HUES48 (cell line): ENCODE measurements around the gene MSH3.
"Not testable (repeated sequence)": the region's sequence is repeated elsewhere in the genome, so short reads cannot be mapped to it uniquely, and the experiment has no call there.

Experiments
- H3K27ac ChIP-seq: one replicate; pipeline ENCODE4 v1.7.0; 2013; ENCODE audit warnings: low read depth, low read length, inconsistent platforms
- H3K27me3 ChIP-seq: 2 replicates; pipeline ENCODE4 v1.6.1; 2013; ENCODE audit warnings: mild to moderate bottlenecking, low read length; ENCODE audit not compliant: control insufficient read depth, insufficient read depth
- H3K36me3 ChIP-seq: 2 replicates; pipeline ENCODE4 v1.6.1; 2013; ENCODE audit warnings: low read length; ENCODE audit not compliant: control insufficient read depth, insufficient read depth
- H3K4me1 ChIP-seq: 2 replicates; pipeline ENCODE4 v1.6.1; 2013; ENCODE audit warnings: mild to moderate bottlenecking, low read length; ENCODE audit not compliant: control insufficient read depth, insufficient read depth
- H3K4me3 ChIP-seq: 2 replicates; pipeline ENCODE4 v1.5.1; 2013; ENCODE audit warnings: mild to moderate bottlenecking, low read depth, low read length
- H3K9ac ChIP-seq: 2 replicates; pipeline ENCODE4 v1.6.1; 2013; ENCODE audit warnings: mild to moderate bottlenecking, low read depth, low read length, moderate library complexity
- H3K9me3 ChIP-seq: 2 replicates; pipeline ENCODE4 v1.6.1; 2013; ENCODE audit warnings: low read length; ENCODE audit not compliant: control insufficient read depth, insufficient read depth

Gene MSH3

DNA sequence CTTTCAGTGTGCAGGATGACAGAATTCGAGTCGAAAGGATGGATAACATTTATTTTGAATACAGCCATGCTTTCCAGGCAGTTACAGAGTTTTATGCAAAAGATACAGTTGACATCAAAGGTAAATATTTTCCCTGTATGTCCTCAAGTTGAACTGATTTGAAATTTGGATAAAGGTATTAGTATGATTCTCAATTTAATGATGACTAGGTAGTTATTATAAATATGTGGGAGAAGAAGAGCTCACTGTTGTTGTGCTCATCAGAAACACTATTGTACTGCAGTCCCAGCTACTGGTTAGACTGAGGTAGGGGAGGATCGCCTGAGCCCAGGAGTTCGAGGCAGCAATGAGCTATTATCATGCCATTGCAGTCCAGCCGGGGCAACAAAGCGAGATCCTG is 71.0 kb downstream of the MSH3 start:
- H3K4me3 ChIP-seq = no peak overlapping the region
- no peak overlapping the region for H3K27ac ChIP-seq
- H3K9ac ChIP-seq = no peak overlapping the region
- peaks cover 3% of the 10 kb centered on the region; the same call in 1 of the 2 replicates for H3K9me3 ChIP-seq
- no peaks in the 10 kb centered on the region for H3K27me3 ChIP-seq
- H3K36me3 ChIP-seq = peaks cover 37% of the 10 kb centered on the region
- H3K4me1 ChIP-seq = no peaks in the 10 kb centered on the region

DNA sequence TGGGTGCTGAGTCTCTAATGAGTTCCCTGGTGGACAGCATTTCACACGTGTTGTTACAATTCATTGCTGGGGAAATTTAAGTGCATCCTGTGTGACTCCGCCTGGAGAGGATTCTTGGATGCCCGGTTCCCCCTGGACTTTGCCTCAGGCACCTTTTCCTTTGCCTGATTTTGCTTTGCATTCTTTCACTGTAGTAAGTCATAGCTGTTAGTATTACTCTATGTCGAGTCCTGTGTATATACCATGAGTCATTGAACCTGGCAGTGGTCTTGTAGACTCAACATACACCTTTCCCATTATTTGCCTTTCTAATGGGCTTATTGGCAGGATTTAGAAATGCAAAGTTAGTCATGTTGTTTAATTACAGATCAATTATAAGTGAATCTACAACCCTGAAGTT is 82.3 kb downstream of the MSH3 start:
- no peak overlapping the region for H3K27ac ChIP-seq
- no peak overlapping the region for H3K4me3 ChIP-seq
- H3K9ac ChIP-seq = no peak overlapping the region
- H3K9me3 ChIP-seq = no peaks in the 10 kb centered on the region
- no peaks in the 10 kb centered on the region for H3K27me3 ChIP-seq
- peaks cover 5% of the 10 kb centered on the region; the same call in 1 of the 2 replicates for H3K4me1 ChIP-seq
- H3K36me3 ChIP-seq = 0 out of 2 replicates have a peak, but pooled peaks cover 6% of the 10 kb centered on the region

DNA sequence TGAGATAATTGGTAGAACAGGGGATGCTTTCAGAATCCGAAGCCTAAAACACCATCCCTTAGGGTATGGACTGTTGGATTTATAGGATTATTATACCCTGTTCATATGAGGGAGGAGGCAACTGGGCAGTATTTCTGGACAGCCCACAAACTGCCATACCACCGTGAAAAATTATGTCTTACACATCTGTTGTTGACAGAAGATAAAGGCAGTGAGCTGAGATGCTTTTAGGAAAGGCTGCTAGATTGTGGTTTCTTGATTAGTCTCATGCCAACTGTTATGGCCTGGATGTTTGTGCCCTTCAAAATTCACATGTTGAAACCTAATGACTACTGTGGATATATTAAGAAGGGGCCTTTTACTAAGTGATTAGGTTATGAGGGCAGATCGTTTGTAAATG is 84.0 kb downstream of the MSH3 start:
- Histone ChIP-seq H3K36me3 (peaks cover 18% of the 10 kb centered on the region; the same call in 1 of the 2 replicates), H3K27me3 (no peaks in the 10 kb centered on the region), H3K4me3 (no peak overlapping the region), H3K9ac (no peak overlapping the region), H3K9me3 (no peaks in the 10 kb centered on the region), H3K4me1 (peaks cover 5% of the 10 kb centered on the region; the same call in 1 of the 2 replicates), H3K27ac (no peak overlapping the region)

DNA sequence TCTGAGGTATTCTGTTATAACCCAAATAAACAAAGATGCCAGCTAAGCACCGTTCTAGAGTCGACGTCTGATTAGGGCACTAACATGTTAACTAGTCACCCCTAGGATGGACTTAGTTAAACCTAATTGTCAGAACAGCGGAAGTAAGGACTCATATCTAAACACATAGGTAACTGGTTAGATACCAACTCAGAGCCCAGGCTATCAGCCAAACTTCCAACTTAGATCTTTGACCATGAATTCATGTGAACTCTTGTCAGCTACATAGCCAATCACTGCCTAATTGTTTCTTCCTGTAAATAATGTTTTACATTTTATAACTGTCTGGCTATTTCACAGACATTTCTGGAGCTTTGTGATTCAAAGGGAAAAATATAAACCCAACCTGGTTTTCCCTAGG is 84.6 kb downstream of the MSH3 start:
- Histone ChIP-seq H3K9ac (no peak overlapping the region), H3K4me1 (peaks cover 5% of the 10 kb centered on the region; the same call in 1 of the 2 replicates), H3K4me3 (no peak overlapping the region), H3K9me3 (no peaks in the 10 kb centered on the region), H3K27me3 (no peaks in the 10 kb centered on the region), H3K36me3 (peaks cover 15% of the 10 kb centered on the region; the same call in 1 of the 2 replicates), H3K27ac (no peak overlapping the region)

DNA sequence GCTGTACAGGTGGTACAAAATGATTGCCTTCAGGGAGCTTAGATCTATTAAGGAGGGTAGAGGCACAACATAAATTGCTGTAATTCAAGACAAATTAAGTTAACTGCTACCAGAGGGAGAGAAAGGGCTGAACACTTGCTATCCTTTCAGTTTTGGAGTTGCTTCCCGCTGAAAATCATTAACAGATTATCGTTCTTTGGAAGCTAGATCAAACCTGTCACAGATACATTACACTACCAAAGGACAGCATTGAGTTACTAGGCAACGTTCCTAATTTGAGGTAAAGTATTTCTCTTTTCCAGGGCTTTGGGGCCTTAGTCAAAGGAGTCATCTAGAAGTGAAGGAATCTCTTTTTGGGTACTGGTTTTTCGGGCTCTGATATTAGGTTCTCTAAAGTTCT is 85.0 kb downstream of the MSH3 start:
- H3K9ac ChIP-seq = no peak overlapping the region
- H3K9me3 ChIP-seq = no peaks in the 10 kb centered on the region
- no peak overlapping the region for H3K4me3 ChIP-seq
- no peak overlapping the region for H3K27ac ChIP-seq
- peaks cover 18% of the 10 kb centered on the region; the same call in 1 of the 2 replicates for H3K36me3 ChIP-seq
- H3K4me1 ChIP-seq = peaks cover 5% of the 10 kb centered on the region; the same call in 1 of the 2 replicates
- no peaks in the 10 kb centered on the region for H3K27me3 ChIP-seq

DNA sequence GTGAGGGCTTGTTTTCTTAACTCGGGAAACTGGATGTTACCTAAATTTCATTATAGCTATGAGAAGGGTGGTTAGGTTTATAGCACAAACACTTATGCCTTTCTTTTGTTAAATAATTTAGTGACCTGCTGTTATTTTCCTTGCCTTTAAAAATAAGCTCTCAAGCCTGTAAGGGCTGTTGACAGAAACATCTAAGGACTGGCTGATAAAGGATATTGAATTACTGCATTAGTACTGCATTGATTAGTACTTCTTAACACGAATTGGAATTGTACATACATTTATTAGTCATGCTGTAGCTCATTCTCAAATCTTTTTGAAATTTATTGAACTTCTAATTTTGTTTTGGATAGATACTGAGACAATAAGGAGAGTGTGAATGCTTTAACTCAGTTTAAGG is 85.4 kb downstream of the MSH3 start:
- no peak overlapping the region for H3K27ac ChIP-seq
- peaks cover 5% of the 10 kb centered on the region; the same call in 1 of the 2 replicates for H3K4me1 ChIP-seq

DNA sequence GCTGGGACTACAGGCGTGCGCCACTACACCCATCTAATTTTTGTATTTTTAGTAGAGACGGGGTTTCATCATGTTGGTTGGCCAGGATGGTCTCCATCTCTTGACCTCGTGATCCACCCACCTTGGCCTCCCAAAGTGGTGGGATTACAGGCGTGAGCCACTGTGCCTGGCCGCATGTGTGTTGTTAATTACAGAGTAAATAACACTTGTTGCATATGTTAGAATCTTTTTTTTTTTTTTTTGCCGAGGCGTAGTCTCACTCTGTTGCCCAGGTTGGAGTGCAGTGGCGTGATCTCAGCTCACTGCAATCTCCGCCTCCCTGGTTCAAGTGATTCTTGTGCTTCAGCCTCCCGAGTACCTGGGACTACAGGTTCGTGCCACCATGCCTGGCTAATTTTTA is 86.0 kb downstream of the MSH3 start:
- not testable (repeated sequence) for H3K9me3 ChIP-seq, H3K27me3 ChIP-seq, H3K27ac ChIP-seq, H3K4me3 ChIP-seq, H3K9ac ChIP-seq, H3K4me1 ChIP-seq
- H3K36me3 ChIP-seq = peaks cover 28% of the 10 kb centered on the region; the same call in 1 of the 2 replicates

More for the DNA sequence above, 85.4 kb downstream of the MSH3 start:
- Histone ChIP-seq H3K9ac (no peak overlapping the region), H3K9me3 (no peaks in the 10 kb centered on the region), H3K27me3 (no peaks in the 10 kb centered on the region), H3K4me3 (no peak overlapping the region), H3K36me3 (peaks cover 22% of the 10 kb centered on the region; the same call in 1 of the 2 replicates)

DNA sequence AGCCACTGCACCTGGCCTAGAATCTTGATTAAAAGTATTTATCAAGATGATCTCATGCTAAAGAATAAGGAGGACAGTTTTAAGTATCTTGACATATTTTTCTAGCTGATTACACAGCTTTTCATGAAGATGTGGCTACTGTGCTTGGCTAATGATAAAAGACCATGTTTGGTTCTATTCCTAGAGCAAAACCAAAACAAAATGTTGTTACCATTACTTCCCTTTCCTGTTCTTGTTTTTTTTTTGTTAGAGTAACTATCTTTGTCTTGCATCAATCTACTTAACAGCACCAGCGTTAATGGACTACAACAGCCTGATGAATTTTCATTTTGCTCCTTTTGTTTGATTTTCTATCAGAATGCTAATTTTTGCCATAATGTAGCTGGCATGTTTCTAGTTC is 86.5 kb downstream of the MSH3 start:
- Histone ChIP-seq H3K9me3 (no peaks in the 10 kb centered on the region), H3K27ac (no peak overlapping the region), H3K4me1 (peaks cover 5% of the 10 kb centered on the region; the same call in 1 of the 2 replicates), H3K4me3 (no peak overlapping the region), H3K27me3 (no peaks in the 10 kb centered on the region), H3K9ac (no peak overlapping the region), H3K36me3 (peaks cover 32% of the 10 kb centered on the region)

DNA sequence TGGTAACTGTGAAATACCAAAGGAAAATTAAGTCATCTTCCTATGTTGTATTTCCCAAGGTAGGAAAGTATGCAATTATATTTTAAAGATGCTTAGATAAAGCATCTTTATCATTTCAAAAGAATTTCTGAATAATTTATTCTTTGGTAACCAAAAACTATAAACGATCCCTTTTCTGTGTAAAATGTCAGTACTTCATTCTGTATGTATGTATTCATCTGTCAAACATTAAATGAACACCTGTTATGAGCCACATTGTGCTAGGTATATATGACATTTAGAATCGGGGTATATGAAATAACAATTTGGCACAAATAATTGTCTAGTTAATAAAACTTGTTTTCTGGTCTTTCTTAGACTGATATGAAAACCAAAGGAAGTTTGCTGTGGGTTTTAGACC is 89.7 kb downstream of the MSH3 start:
- H3K9ac ChIP-seq = no peak overlapping the region
- peaks cover 39% of the 10 kb centered on the region for H3K36me3 ChIP-seq
- H3K9me3 ChIP-seq = no peaks in the 10 kb centered on the region
- no peak overlapping the region for H3K27ac ChIP-seq
- no peak overlapping the region for H3K4me3 ChIP-seq
- H3K27me3 ChIP-seq = no peaks in the 10 kb centered on the region
- peaks cover 23% of the 10 kb centered on the region for H3K4me1 ChIP-seq

DNA sequence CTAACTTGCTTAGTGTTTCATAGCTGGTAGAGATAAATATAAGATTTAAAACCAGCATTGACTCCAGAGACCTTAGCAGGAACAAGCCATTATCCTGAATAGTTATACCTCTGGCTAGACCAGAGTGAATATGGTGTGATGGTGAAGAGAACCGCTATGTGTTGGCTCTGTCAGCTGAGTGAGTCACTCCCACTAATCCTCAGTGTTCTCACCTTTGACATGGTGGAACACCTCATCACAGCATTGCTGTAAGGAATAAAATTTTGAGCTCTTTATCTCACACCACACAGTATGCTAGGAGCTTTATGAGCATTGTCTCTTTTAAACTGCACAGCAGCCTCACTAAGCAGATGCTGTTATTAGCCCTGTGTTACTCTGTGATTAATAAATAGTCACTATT is 91.0 kb downstream of the MSH3 start:
- Histone ChIP-seq H3K4me3 (no peak overlapping the region), H3K27ac (no peak overlapping the region), H3K9me3 (no peaks in the 10 kb centered on the region; the same call in 1 of the 2 replicates), H3K36me3 (peaks cover 39% of the 10 kb centered on the region), H3K27me3 (no peaks in the 10 kb centered on the region), H3K4me1 (peaks cover 21% of the 10 kb centered on the region), H3K9ac (no peak overlapping the region)

DNA sequence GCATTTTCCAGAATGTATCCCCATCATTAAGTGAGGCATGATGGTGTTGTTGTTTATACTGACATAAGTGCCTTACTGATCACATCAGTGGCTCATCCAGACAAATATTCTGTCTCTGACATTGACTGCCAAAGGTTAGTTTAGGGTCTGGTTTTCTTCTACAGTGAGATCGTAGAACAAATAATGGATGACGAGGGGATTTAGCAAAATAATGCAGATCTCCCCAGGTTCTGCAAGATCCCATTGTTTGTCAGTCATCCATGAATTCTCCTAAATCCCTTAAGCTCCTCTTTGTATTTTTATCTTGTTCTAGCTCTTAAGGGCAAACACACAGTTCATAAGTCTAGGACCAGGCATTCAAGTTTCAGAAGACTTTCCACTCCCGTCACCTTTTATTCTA is 93.5 kb downstream of the MSH3 start:
- Histone ChIP-seq H3K36me3 (peaks cover 30% of the 10 kb centered on the region), H3K4me1 (peaks cover 24% of the 10 kb centered on the region), H3K27ac (peak overlapping the region; percentile 76), H3K9me3 (no peaks in the 10 kb centered on the region; the same call in 1 of the 2 replicates), H3K9ac (no peak overlapping the region), H3K4me3 (peak overlapping the region; percentile 24; the same call in 1 of the 2 replicates), H3K27me3 (no peaks in the 10 kb centered on the region)
